NCI-H460 (cell line): ENCODE measurements around the gene OR1Q1. TPM values are rescaled to one million over a fixed set of nuclear protein-coding genes. Genes with fewer than 3 reads are reported as not detected.
"Not testable (repeated sequence)": the region's sequence is repeated elsewhere in the genome, so short reads cannot be mapped to it uniquely, and the experiment has no call there.

ENCODE experiments used
- DNase-seq: peaks from one replicate; pipeline ENCODE4 v3.0.0-alpha.2; 2016; ENCODE audit warnings: low read depth; ENCODE audit errors: extremely low read depth
- polyA plus RNA-seq: library from polyadenylated mRNA; depleted of rRNA; stranded (reverse); fragments of >200 nt; gene quantifications from 2 replicates; pipeline ENCODE4 v1.2.3, GENCODE V29; 2014; cell fraction: nucleus; rRNA removed
- total RNA-seq: library from RNA; depleted of rRNA; stranded (reverse); fragments of >200 nt; shearing (Covaris generic); gene quantifications from 2 replicates; pipeline ENCODE4 v1.2.3, GENCODE V29; 2014; rRNA removed

The OR1Q1 gene
- total RNA-seq: not detected in 2 replicates
- polyA plus RNA-seq: not detected in 2 replicates

- no peak for DNase-seq
Observed at GRCh38 chr9:122614362-122614761, at the start of gene OR1Q1. OR1Q1 (plus strand) TSS chr9:122614738; CDS start chr9:122614738, 0 bp downstream.

- DNase-seq: no peak
Observed at GRCh38 chr9:122567901-122568300, 46.6 kb upstream of the OR1Q1 start.

DNA sequence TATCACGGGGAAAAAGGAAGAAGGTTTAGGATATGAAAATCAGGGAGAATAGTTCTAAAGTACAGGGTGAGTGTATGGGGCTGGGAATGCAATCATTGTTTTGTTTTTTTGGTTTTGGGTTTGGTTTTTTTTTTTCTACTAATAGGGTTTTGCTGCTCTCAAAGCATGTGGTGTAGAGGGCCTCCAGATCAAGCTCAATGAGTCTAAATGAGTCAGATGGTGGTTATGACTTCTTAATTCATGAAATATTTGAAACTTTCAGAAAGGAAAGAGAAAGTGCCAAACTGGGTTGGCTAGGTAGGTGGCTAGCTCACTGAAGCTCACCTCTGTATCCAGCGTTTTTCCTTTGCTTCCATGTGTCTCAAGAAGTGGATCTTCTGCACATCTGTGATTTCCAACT lies 42.1 kb upstream of the OR1Q1 start:
- DNase-seq: no peak

DNA sequence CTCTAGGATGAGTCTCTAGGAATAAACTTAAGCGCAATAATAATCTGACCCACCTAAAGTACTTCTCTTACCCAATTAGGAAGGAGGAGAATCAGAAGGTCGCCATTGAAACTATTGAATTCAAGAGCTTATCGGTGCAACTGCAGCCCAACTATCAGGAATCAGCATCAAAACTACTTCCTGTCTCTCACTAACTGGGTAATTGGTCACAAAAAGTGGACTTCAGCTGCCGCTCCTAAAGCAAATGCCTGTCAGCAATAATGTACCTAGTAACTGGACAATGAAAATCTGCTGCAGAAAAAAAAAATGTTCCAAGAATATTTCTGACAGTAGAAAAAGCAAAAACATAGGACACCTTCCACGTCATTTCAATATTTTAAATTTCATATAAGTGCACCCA lies 34.7 kb upstream of the OR1Q1 start:
- no peak for DNase-seq

GRCh38 chr9:122580360-122580759 lies 34.2 kb upstream of the OR1Q1 start:
- DNase-seq: peak; percentile 5

DNA sequence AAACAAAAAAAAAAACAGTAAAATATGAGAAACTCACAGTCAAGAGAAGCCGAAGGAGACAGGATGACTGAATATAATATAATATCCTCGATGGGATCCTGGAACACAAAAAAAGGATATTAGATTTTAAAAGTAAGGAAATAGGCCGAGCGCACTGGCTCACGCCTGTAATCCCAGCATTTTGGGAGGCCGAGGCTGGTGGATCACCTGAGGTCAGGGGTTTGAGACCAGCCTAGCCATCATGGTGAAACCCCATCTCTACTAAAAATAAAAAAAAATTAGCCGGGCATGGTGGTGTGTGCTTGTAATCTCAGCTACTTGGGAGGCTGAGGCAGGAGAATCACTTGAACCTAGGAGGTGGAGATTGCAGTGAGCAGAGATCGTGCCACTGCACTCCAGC lies 31.3 kb upstream of the OR1Q1 start, which contains the start of gene OR1L8:
Gene OR1L8 (minus strand): TSS at position 101 of the 400 bp plus-strand sequence. CDS start 14,907 bp downstream, outside the sequence.
- DNase-seq: not testable (repeated sequence)

GRCh38 chr9:122605691-122606090 lies 8.8 kb upstream of the OR1Q1 start:
- DNase-seq: no peak

DNA sequence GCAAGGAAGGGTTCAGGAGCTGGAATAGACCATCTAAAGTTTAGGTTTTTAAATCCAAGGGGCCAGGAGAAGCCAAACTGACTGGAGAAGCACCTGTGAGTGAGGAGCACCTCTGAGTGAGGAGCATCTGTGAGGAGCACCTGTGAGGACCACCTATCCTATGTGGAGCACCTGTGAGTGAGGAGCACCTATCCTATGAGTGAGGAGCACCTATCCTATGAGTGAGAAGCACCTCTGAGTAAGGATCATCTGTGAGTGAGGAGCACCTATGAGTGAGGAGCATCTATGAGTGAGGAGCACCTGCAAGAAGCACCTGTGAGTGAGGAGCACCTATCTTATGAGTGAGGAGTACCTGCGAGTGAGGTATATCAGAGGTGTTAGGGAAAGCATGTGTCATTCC lies 8.0 kb upstream of the OR1Q1 start:
- no peak for DNase-seq

GRCh38 chr9:122609804-122610203 lies 4.7 kb upstream of the OR1Q1 start:
- no peak for DNase-seq

GRCh38 chr9:122619996-122620395 lies 5.5 kb downstream of the OR1Q1 start:
- DNase-seq: no peak

DNA sequence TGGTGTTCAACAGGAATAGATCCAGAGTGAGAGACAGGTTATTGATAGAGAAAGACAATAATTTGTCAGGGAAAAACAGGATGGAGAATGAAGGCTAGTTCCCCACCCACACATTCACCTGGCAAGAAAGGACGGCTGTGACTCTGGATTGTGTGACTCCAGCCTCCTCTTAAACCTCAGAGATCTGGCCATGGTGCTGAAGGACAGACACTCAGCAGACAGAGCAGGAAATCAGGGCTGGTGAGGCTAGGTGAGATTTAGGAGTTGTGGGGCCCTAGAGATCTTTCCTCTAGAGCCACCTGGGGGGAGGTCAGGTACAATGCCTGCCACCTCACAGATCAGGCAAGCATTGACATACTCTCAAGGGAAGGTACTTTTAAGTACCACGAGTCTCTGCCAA lies 27.7 kb downstream of the OR1Q1 start:
- DNase-seq: no peak

DNA sequence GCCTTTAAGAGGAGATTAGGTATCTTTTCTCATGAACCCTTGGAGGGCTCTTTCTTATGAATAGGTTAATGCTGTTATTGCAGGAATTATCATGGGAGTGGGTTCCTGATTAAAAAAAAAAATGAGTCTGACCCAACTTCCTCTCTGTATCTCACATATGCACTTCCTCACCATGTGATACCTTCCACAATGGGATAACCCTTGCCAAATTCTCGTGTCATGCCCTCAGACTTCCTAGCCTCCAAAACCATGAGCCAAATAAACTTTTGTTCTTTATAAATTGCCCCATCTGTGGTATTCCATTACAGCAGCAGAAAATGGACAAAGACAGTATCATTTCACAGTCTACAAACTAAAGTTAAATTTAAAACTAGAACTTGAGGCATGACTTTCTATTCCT lies 41.8 kb downstream of the OR1Q1 start:
- no peak for DNase-seq

GRCh38 chr9:122657527-122657926 lies 43.0 kb downstream of the OR1Q1 start, which contains the start of gene OR1B1:
OR1B1 (minus strand) TSS chr9:122657627.
- no peak for DNase-seq

- DNase-seq: no peak
Observed at GRCh38 chr9:122661416-122661815, 46.9 kb downstream of the OR1Q1 start, which contains the start of gene OR1L1. OR1L1 (plus strand) TSS chr9:122661716; CDS start chr9:122661716, 0 bp downstream.

Other genes starting within 250 kb of the OR1Q1 start
- gene PTGS1, start 243.7 kb upstream of the OR1Q1 start, total RNA-seq: 1.5 and 1.9 TPM in 2 replicates
- not detected in 2 replicates for gene OR1J1, start 136.8 kb upstream of the OR1Q1 start, total RNA-seq
- 0.22 TPM in 1 of 2 replicates, not detected in the other for gene OR1J2, start 103.9 kb upstream of the OR1Q1 start, total RNA-seq
- not detected in 2 replicates for gene OR1J4, start 95.6 kb upstream of the OR1Q1 start, total RNA-seq
- not detected in 2 replicates for gene OR1N1, start 87.4 kb upstream of the OR1Q1 start, total RNA-seq
- gene OR1N2, start 61.6 kb upstream of the OR1Q1 start, total RNA-seq: not detected in 2 replicates
- 0.27 TPM in 1 of 2 replicates, not detected in the other for gene OR1L8, start 31.4 kb upstream of the OR1Q1 start, total RNA-seq
- gene OR1B1, start 42.9 kb downstream of the OR1Q1 start, total RNA-seq: not detected in 2 replicates
- gene OR1L1, start 47.0 kb downstream of the OR1Q1 start, total RNA-seq: not detected in 2 replicates
- gene OR1L3, start 60.4 kb downstream of the OR1Q1 start, total RNA-seq: not detected in 2 replicates
- not detected in 2 replicates for gene OR1L4, start 109.3 kb downstream of the OR1Q1 start, total RNA-seq
- not detected in 2 replicates for gene OR1L6, start 127.6 kb downstream of the OR1Q1 start, total RNA-seq
- not detected in 2 replicates for gene OR5C1, start 174.2 kb downstream of the OR1Q1 start, total RNA-seq
- not detected in 2 replicates for gene OR1K1, start 185.4 kb downstream of the OR1Q1 start, total RNA-seq
- 25.9 and 32.3 TPM in 2 replicates for gene PDCL, start 213.8 kb downstream of the OR1Q1 start, total RNA-seq